NCI-H526 (cell line): ENCODE data around the gene RALBP1.
A peak's percentile ranks its signal among the peaks of the same experiment; 100 is the strongest.

Source experiments
- DNase-seq, 2 experiments: peaks; one replicate each; lab custom pipeline; 2025; lab: John Stamatoyannopoulos, UW

The RALBP1 gene

DNA sequence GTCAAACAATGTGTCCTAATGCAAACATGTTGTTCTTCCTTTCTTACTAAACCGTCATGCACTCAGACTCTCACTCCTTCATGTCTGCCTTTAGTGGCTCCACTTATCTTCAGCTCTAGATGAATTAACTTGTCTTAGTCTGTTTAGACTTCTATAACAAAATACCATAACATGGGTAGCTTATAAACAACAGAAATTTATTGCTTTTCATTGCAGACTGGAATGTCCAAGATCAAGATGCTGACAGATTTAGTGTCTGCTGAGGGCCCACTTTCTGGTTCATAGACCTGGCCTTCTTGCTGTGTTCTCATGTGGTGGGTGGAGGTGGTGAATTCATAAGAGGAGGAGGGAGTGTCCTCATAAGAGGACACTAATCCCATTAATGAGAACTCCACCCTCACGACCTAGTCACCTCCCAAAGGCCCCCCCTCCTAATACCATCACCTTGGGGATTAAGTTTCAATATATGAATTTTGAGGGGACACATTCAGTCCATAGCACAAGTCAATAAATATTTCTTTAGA, 32.3 kb downstream of the RALBP1 start:
- DNase-seq: no peak

DNA sequence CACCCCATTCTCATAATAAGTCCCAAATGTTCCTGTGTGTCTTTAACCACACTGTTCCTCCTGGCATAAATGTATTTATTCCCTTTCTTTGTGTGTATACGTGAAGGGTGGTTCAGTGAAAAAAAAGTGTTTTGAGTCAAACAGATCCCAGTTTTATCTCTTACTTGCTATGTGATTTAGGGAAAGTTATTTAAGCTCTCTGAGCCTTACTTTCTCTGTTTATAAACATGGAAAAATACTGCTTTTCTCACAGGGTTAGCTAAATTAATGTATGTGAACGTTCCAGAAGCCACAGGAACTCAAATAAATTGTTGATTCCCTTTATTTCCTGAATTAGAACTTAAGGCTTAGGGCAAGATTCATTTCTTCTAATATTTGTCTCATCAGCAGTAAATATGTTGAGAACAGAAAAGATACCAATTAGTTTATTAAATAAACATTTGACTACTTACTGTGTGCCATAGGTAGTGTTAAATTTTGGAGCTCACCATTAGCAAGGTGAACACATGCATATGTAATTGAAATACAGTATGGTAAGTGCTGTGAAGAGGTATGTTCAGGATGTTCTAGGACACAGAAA, 33.2 kb downstream of the RALBP1 start:
- no peak for DNase-seq

DNA sequence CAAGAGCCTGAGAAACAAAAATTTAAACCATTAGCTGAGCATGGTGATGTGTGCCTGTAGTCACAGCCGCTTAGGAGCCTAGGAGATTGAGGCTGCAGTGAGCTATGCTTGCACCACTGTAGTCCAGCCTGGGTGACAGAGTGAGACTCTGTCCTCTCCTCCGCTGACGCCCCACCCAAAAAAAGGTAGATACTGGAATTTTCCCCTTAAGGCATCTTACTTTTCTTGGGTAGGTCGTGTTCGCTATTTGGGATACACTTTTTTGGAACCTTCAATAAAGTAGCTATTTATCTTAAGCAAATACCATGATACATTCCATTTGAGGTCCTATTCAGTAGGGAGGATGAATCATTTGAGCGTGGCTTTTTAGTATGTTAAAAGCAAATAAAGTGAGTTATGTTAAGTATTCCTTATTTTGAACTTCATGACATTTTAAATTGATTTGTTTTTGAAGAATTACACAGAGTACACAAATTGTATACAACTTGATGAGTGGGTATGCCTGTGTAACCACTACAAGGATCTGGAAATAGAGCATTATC, 38.7 kb downstream of the RALBP1 start:
- no peak for DNase-seq

DNA sequence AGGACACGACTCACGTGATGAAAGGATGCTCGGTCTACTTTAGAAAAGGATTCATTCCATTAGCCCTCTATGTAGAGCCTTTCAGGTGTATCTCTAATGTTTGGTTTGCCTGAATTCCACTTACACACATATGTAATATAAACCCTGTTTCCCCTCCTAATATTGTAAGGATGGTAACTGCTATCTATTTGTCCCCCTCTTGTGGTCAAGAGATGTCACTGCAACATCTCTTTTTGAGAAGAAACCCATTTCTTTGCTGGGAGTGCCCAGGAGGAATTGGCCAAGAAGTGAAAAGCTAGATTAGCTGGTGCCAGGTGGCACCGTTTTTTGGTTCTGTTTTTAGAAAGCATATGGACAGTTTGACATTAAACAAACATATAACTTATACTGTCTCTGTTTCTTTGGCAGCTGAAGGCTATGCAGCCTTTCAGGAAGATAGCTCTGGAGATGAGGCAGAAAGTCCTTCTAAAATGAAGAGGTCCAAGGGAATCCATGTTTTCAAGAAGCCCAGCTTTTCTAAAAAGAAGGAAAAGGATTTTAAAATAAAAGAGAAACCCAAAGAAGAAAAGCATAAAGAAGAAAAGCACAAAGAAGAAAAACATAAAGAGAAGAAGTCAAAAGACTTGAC, 41.2 kb downstream of the RALBP1 start:
- DNase-seq: peak; percentile 1 to 44

DNA sequence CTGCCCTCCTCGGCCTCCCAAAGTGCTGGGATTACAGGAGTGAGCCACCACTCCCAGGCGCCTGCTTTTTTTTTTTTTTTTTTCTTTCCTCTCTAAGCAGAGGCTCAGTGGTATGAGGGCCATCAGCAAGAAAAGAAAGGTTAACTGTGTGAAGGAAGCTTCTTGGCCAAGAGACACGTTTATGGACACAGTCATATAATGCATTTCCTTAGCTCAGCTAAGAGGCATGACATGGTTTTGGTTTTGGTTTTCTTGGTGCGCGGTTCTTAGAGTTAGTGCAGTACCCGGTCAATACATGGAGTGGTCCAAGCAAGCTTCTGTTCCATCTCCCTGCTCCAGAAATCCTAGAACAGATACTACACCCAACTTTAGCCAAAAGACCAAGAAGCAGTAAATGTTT, 42.6 kb downstream of the RALBP1 start:
- no peak for DNase-seq

DNA sequence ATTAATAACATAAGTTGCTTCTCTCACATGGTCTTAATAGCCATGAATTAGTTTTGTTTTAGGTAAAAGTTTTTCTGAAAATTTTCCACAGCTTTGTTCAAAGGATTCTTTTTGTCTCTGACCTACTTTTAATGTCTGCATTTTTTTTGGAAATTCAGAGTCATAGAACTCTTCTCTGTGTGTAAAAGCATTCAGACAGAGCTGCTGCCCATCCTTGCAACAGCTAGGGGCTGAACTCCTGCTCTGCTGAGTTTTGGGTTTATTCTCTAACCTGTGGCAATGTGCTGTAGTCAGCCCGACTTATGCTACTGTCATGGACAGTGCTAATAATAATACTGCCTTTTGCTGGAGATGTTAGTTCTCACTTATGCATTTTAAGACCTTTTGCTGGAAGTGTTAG, 44.1 kb downstream of the RALBP1 start:
- DNase-seq: no peak

DNA sequence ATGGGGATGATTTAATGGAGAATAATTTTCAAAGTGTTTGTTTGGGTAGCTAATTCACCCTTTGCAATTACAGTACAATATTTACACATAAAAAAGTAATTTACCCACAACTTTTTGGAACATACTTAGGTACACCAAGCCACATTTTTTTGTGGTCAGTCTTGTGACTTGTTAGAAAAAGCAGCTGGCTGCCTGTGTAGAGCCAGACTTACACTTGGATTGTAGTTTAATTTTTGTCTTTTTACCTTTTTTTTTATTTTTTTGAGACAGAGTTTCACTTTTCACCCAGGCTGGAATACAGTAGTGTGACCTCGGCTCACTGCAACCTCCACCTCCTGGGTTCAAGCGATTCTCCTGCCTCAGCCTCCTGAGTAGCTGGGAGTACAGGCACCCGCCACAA, 45.4 kb downstream of the RALBP1 start:
- DNase-seq: no peak

DNA sequence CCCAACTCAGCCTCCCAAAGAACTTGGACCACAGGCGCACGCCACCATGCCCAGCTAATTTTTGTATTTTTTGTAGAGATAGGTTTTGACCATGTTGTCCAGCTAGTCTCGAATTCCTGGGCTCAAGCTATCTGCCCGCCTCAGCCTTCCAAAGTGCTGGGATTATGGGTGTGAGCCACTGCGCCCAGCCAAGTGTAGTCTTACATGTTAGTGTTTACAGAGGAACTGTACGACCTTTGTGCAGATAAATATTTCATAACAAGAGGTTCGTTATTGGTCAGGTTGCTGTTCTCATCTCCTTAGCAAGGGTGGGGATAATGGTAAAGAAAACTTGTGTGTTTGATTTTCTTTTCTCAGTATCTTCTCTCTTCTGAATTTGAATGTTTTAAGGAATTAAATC, 46.5 kb downstream of the RALBP1 start:
- no peak for DNase-seq

DNA sequence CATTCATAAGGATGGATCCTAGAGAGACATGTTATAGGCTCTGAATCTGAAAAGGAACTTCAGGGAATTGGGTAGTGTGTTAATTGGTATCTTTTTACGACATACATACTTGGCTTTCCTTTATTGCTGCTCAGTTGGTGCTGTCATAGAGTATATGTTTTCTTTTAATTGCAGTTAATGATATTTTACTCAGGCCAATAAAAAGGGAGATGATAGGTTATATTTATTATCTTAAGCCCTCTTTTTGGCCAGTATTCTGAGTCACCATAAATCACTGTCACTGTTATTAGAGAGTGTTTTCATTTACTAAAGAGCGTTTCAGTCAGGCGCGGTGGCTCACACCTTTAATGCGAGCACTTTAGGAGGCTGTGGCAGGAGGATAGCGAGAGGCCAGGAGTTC, 47.6 kb downstream of the RALBP1 start:
- DNase-seq: no peak

DNA sequence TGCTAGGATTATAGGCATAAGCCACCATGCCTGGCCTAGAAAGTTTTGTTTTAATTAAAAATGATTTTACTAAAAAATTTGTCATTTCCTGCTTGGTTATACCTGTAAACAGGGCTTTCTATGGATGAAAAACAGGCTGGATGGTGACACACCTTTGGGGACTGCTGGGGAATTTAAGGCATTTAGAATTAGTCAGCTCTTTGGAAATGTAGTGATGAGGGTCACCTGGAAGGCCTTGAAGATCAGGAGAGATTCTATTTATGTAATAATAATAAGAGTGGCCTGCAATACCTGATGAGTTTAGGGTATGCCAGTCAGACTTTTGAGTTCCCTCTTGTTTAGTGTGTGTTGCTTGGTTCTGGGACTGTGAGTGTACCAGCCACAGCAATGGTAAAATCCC, 51.1 kb downstream of the RALBP1 start:
- no peak for DNase-seq

DNA sequence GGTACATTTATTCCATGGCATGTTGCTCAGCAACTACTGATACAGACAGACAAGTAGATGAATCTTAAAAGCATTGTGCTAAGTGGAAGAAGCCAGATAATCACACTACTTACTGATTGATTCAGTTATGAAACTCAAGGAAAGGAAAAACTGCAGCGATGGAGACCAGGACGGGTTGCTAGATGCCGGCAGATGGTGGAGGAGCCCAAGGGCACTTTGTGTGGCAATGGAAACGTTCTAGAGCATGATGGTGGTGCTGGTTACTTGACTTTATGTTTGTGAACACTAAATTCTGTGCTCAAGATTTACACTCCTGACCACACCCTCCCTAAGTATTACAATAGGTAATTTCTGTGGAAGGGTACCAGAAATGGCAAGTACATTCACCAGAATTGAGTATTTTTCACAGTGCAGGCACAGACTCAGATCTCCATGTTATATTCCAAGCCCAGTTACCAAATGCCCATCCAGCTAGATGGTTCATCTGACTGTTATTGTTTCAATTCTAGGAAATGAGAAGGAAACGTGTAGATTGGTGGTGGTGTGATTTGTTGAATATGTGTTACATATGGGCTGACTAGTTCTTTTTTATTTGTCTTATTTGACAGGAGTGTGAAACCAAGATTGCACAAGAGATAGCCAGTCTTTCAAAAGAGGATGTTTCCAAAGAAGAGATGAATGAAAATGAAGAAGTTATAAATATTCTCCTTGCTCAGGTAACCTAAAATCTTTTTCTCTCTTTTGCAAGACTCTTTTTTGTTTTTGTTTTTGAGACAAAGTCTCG, 55.1 kb downstream of the RALBP1 start:
- no peak for DNase-seq

DNA sequence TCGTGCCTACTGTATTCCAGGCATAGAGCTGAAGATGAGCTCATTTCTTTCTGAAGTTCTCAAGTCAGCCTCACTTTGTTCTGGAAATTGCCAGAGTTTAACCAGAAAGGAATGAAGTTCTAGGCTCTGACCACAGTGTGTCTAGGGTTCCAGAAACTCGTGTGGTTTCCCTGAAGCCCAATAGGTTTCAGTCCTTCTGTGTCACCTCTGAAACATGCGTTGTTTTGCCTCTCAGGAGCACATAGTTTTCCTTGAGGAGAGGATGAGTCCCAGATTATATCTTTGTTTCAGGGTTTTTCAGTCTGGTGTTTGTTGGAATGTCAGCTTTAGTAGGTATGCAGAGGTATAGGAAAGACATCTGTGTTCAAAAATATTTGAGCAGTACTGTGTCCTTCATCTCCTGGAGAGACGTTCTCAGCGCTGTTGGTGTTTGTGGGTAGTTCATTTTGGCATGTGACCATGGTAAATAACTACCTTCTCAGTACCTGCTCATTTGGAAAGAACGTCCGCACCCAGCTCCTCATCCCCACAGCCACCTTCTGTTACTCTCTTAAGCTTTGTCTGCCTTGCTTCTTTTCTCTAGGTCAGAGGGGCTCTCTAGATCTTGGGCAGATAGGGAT, 56.6 kb downstream of the RALBP1 start:
- DNase-seq: no peak

DNA sequence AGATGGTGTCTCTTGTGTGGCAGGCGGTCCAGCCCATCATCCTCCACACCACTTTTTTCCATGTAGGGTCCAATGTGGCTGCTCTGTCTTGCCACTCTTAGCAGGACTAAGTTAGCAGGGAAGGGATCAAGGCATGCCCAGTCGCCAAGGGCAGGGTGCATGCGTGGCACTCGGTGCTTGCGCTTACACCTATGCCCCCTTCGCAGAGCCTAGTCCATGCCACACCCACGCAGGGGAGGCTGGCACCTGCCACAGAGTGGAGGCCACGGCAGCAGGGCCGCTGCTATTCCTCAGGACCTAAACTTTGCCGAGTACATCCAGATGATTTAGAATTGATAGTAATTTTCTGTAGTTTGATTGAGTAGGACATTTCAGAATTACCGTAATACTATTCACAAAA, 59.5 kb downstream of the RALBP1 start:
- DNase-seq: no peak

DNA sequence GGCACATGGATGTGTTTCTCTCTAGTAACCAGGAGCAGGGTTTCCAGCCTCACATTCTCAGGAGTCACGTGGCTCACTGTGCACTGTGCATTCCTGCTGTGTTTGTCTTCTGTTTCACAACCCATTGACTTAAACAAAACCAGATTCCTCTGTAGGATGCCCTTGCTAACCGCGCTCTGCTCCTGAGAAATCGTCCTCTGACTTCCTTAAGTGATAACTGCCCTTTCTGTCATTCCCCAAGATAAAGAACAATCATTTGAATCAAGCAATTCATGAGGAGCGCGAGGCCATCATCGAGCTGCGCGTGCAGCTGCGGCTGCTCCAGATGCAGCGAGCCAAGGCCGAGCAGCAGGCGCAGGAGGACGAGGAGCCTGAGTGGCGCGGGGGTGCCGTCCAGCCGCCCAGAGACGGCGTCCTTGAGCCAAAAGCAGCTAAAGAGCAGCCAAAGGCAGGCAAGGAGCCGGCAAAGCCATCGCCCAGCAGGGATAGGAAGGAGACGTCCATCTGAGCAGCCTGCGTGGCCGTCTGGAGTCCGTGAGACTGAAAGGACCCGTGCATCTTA, 60.2 kb downstream of the RALBP1 start:
- DNase-seq: no peak

DNA sequence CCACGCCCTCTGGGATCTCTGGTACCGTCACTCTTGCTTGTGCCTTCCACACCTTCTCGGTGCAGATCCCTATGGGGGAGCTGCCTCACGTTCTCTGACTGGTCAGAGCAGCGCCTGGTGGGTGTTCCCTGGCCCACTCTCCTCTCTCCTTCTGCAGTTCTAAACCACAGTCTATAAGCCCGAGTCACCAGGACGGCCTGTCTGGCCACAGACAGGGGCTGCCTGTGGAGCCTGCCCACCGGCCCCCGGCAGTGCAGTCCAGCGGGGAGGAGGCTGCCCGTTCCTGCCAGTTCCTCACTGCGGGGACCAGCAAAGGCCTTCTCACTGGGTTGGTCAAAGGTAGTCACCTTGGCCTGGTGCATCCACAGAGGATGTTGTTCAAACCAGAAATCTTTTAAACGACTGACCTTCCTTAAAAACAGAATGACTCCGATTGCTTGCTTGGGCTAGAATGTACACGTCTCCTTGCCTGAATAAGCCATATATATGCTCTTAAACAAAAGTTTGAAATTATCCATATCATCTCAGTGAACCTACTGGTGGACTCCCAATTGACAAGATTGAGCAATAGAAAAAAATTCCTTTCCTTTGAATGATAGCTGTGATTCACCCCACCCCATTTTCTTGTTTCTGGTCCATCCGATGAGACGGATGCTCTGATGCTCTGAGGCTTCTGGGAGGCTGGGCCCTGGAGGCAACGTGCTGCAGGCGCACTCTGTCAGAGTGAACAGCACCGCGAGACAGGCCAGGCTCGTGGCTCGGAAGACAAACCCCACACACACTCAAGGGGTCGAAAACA, 61.2 kb downstream of the RALBP1 start:
- no peak for DNase-seq

DNA sequence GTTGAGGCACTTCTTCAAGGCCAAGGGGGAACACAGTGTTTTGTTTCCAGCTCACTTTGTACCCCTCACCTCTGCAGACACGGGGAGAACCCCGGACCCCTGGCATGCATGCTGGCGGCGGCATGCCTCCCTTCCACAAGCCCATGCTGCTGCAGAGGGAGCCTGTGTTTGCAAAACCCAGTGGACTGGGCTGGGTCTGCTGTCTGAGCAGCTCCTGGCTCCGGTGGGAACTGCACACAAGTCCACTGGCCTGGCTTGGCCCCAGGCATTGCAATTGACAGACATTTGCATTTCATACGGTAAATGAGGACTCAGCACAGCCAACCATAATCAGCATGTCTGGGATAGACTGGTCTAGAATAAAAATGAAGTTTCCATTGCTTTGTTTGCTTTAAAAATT, 62.4 kb downstream of the RALBP1 start:
- peak in 1 of 2 experiments; percentile 35 for DNase-seq

DNA sequence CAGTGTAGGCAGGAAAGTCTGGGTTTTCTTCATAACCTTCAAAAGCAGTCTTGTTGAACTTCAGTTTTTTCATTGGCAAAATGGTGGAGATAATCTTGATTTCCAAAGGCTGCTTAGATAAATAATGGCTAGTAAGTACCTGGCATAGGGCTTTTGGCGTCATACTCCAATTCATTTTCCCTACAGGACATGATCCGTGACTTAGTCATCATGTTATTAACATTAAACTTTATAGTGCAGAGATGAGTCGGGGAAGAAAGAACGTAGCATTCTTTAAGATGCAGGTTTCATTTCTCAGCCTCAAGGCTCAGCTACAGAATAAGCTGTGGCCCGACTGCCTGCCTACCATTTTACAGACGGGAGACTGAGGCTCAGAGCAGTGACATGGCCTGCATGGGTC, 64.0 kb downstream of the RALBP1 start:
- no peak for DNase-seq

DNA sequence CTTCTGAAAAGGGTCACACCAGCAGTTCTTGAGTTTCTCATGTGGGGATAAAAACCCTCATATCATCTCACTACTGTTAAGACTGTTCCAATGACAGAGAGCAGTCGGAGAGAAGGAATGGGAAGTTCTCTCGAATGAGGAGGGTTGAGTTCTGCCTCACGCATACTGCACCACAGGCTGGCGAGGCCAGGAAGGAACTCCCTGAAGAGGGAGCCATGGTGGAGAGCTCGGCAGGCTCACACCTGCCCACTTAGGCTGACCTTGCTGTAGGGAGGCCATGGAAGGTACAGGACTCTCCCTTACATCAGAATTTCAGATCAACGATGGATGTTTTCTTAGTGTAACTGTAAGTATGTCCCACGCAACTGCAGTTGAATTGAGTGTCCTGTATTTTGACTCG, 64.6 kb downstream of the RALBP1 start:
- DNase-seq: no peak

DNA sequence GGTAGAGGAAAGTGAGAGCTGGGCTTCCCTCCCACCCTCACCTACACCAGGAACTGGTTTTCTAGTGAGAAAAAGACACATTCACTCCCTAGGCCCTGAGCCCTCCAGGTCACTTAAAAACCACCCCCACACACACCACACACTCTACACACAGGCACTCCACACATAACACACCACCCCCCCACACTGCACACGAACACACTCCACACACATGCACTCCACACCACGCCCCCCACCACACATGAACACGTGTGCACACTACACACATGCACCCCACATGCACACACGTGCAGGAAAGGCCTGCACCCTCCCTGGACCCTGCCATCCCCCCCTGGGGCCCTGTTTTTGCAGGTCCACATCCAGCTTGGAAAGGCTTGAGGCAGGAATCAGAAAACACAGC, 67.6 kb downstream of the RALBP1 start:
- no peak for DNase-seq

DNA sequence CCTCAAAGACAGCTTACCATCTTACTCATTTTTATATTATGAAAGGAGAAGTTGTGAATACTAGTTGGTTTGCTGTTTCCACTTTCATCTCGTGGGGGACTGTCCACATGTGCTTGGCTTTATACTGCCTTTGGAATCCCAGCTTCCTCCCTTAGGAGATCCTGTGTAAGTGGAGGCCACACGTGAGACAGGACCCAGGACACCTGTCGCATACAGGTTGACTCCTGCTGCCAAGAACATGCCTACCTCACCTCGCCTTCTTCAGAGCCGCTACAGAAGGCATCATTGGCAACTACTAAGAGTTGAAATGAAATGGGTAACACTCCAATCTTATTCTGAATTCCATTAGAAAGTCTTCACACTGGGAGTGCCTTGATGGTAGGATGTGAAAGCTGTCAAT, 69.7 kb downstream of the RALBP1 start:
- no peak for DNase-seq

DNA sequence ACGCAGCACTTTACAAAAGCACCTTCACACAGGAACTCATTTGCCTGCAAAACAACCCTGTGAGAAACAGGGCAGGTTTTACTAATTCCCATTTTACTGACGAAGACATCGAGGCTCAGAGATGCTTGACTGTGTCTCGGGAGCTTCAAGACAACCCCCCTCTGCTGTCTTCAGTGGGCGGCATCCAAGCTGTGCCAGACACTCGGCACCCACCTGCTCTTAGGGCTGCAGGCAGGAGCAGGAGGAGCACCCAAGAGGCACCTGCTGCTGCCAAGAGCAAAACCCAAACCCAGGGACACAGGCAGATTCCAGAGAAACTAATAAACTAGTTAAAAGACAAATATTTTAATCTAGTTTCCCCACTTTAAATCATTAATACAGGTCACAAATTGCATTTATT, 71.2 kb downstream of the RALBP1 start:
- no peak for DNase-seq
